ENCODE data around the gene TNFRSF1B. TPM values are rescaled to one million over a fixed set of nuclear protein-coding genes. Genes with fewer than 3 reads are reported as not detected.

TNFRSF1B gene
- total and polyA plus RNA-seq, 2 experiments from 2014 or later, result 0.91 to 4.1 TPM

DNA sequence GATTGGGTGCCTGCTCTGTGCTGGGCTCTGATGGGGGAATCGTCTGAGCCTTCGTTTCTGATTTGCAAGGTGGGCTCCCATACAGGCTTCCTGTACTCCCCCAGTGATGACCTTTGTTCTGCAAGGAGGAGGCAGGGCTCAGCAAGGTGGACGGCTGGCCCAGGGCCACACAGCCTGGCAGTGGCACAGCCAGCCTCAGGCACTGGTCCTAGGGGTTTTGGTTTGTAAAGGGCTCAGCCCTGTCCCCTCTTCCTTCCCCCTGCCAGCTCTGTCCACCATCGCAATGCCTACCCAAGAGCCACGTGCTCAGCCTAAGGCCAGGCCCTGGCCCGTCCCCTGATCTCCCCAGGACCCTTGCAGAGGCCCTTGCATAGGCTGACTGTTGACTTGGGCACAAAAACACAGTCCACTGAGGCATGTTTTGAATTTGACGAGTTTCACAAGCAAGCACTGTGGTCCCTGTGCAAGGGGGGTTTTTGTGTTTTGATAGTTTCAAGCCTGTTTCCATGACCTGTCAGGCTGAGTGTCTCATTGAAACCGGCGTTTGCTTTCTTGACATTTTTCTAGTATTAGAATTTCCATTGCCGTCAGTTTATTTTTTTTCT, 39.5 kb upstream of the TNFRSF1B start:
- no peak overlapping the region for H3K27ac Mint-ChIP-seq
- no peak for ATAC-seq
- H3K9me2 ChIP-seq (ENCODE audit: insufficient read depth), result no peaks in the 10 kb centered on the region
- no peaks in the 10 kb centered on the region for H3K79me2 ChIP-seq (replicated peaks; ENCODE audit: insufficient read depth)
- peaks cover 4% of the 10 kb centered on the region; the same call in 1 of the 3 replicates for H3K4me1 Mint-ChIP-seq
- H3F3A ChIP-seq (replicated peaks; ENCODE audit: low read depth), result no peaks in the 10 kb centered on the region
- no peak overlapping the region for H2AFZ ChIP-seq
- no peak overlapping the region for H3K4me3 Mint-ChIP-seq
- DNase-seq (ENCODE audit: low spot score), result no peak
- H3K27ac ChIP-seq (ENCODE audit: low read depth), result no peak overlapping the region
- H3K4me1 ChIP-seq (ENCODE audit: insufficient read depth), result no peaks in the 10 kb centered on the region
- no peak for TF ChIP-seq ZNF114 (CRISPR knock-in tag; IDR thresholded peaks at IDR 0.05)
- TF ChIP-seq, protein P1, sequence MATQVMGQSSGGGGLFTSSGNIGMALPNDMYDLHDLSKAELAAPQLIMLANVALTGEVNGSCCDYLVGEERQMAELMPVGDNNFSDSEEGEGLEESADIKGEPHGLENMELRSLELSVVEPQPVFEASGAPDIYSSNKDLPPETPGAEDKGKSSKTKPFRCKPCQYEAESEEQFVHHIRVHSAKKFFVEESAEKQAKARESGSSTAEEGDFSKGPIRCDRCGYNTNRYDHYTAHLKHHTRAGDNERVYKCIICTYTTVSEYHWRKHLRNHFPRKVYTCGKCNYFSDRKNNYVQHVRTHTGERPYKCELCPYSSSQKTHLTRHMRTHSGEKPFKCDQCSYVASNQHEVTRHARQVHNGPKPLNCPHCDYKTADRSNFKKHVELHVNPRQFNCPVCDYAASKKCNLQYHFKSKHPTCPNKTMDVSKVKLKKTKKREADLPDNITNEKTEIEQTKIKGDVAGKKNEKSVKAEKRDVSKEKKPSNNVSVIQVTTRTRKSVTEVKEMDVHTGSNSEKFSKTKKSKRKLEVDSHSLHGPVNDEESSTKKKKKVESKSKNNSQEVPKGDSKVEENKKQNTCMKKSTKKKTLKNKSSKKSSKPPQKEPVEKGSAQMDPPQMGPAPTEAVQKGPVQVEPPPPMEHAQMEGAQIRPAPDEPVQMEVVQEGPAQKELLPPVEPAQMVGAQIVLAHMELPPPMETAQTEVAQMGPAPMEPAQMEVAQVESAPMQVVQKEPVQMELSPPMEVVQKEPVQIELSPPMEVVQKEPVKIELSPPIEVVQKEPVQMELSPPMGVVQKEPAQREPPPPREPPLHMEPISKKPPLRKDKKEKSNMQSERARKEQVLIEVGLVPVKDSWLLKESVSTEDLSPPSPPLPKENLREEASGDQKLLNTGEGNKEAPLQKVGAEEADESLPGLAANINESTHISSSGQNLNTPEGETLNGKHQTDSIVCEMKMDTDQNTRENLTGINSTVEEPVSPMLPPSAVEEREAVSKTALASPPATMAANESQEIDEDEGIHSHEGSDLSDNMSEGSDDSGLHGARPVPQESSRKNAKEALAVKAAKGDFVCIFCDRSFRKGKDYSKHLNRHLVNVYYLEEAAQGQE (IDR thresholded peaks at IDR 0.05; ENCODE audit: unreplicated experiment), result no peak
- H3K27me3 Mint-ChIP-seq (ENCODE audit: insufficient read depth, low read depth, poor library complexity), result peaks cover 10% of the 10 kb centered on the region
- no peaks in the 10 kb centered on the region; the same call in 1 of the 2 replicates for H4K20me1 ChIP-seq (replicated peaks; ENCODE audit: insufficient read depth)
- no peaks in the 10 kb centered on the region for H3K9me3 Mint-ChIP-seq
- H3K4me2 ChIP-seq, result no peak overlapping the region
- no peak overlapping the region for H3K4me3 ChIP-seq
- H3K36me3 ChIP-seq (ENCODE audit: insufficient read depth), result peaks cover 2% of the 10 kb centered on the region; the same call in 1 of the 2 replicates
- H3K27me3 ChIP-seq (ENCODE audit: insufficient read depth), result no peaks in the 10 kb centered on the region
- H3K36me3 Mint-ChIP-seq (ENCODE audit: low read depth), result no peaks in the 10 kb centered on the region

GRCh38 chr1:12128120-12128519, 38.7 kb upstream of the TNFRSF1B start:
- peaks cover 10% of the 10 kb centered on the region for H3K27me3 Mint-ChIP-seq (ENCODE audit: insufficient read depth, low read depth, poor library complexity)
- no peaks in the 10 kb centered on the region for H3K36me3 Mint-ChIP-seq (ENCODE audit: low read depth)
- no peak overlapping the region for H3K27ac ChIP-seq (ENCODE audit: low read depth)
- H4K20me1 ChIP-seq (replicated peaks; ENCODE audit: insufficient read depth), result no peaks in the 10 kb centered on the region; the same call in 1 of the 2 replicates
- no peak for TF ChIP-seq ZNF331 (CRISPR knock-in tag; IDR thresholded peaks at IDR 0.05; ENCODE audit: low read depth)
- TF ChIP-seq POLR2AphosphoS5 (IDR thresholded peaks at IDR 0.05; ENCODE audit: low read depth), result no peak
- TF ChIP-seq STAT1 (IDR thresholded peaks at IDR 0.05; ENCODE audit: unreplicated experiment), result no peak
- TF ChIP-seq EZH2 (IDR thresholded peaks at IDR 0.05; ENCODE audit: low read depth, unreplicated experiment), result no peak
- TF ChIP-seq CREB1 (CRISPR knock-in tag; IDR thresholded peaks at IDR 0.05; ENCODE audit: low read depth), result no peak
- TF ChIP-seq, protein P2, sequence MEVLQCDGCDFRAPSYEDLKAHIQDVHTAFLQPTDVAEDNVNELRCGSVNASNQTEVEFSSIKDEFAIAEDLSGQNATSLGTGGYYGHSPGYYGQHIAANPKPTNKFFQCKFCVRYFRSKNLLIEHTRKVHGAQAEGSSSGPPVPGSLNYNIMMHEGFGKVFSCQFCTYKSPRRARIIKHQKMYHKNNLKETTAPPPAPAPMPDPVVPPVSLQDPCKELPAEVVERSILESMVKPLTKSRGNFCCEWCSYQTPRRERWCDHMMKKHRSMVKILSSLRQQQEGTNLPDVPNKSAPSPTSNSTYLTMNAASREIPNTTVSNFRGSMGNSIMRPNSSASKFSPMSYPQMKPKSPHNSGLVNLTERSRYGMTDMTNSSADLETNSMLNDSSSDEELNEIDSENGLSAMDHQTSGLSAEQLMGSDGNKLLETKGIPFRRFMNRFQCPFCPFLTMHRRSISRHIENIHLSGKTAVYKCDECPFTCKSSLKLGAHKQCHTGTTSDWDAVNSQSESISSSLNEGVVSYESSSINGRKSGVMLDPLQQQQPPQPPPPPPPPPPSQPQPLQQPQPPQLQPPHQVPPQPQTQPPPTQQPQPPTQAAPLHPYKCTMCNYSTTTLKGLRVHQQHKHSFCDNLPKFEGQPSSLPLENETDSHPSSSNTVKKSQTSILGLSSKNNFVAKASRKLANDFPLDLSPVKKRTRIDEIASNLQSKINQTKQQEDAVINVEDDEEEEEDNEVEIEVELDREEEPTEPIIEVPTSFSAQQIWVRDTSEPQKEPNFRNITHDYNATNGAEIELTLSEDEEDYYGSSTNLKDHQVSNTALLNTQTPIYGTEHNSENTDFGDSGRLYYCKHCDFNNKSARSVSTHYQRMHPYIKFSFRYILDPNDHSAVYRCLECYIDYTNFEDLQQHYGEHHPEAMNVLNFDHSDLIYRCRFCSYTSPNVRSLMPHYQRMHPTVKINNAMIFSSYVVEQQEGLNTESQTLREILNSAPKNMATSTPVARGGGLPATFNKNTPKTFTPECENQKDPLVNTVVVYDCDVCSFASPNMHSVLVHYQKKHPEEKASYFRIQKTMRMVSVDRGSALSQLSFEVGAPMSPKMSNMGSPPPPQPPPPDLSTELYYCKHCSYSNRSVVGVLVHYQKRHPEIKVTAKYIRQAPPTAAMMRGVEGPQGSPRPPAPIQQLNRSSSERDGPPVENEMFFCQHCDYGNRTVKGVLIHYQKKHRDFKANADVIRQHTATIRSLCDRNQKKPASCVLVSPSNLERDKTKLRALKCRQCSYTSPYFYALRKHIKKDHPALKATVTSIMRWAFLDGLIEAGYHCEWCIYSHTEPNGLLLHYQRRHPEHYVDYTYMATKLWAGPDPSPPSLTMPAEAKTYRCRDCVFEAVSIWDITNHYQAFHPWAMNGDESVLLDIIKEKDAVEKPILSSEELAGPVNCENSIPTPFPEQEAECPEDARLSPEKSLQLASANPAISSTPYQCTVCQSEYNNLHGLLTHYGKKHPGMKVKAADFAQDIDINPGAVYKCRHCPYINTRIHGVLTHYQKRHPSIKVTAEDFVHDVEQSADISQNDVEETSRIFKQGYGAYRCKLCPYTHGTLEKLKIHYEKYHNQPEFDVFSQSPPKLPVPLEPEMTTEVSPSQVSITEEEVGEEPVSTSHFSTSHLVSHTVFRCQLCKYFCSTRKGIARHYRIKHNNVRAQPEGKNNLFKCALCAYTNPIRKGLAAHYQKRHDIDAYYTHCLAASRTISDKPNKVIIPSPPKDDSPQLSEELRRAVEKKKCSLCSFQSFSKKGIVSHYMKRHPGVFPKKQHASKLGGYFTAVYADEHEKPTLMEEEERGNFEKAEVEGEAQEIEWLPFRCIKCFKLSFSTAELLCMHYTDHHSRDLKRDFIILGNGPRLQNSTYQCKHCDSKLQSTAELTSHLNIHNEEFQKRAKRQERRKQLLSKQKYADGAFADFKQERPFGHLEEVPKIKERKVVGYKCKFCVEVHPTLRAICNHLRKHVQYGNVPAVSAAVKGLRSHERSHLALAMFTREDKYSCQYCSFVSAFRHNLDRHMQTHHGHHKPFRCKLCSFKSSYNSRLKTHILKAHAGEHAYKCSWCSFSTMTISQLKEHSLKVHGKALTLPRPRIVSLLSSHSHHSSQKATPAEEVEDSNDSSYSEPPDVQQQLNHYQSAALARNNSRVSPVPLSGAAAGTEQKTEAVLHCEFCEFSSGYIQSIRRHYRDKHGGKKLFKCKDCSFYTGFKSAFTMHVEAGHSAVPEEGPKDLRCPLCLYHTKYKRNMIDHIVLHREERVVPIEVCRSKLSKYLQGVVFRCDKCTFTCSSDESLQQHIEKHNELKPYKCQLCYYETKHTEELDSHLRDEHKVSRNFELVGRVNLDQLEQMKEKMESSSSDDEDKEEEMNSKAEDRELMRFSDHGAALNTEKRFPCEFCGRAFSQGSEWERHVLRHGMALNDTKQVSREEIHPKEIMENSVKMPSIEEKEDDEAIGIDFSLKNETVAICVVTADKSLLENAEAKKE (CRISPR knock-in tag; IDR thresholded peaks at IDR 0.05), result no peak
- no peak overlapping the region for H2AFZ ChIP-seq
- H3K79me2 ChIP-seq (replicated peaks; ENCODE audit: insufficient read depth), result no peaks in the 10 kb centered on the region
- no peaks in the 10 kb centered on the region for H3K27me3 ChIP-seq (ENCODE audit: insufficient read depth)
- no peak overlapping the region for H3K27ac Mint-ChIP-seq
- H3K4me1 ChIP-seq (ENCODE audit: insufficient read depth), result no peaks in the 10 kb centered on the region
- H3K4me3 ChIP-seq, result no peak overlapping the region
- no peak for ATAC-seq
- no peak for DNase-seq (ENCODE audit: low spot score)
- no peaks in the 10 kb centered on the region for H3F3A ChIP-seq (replicated peaks; ENCODE audit: low read depth)
- no peak overlapping the region for H3K4me3 Mint-ChIP-seq
- H3K9me2 ChIP-seq (ENCODE audit: insufficient read depth), result no peaks in the 10 kb centered on the region
- H3K9me3 Mint-ChIP-seq, result no peaks in the 10 kb centered on the region
- peaks cover 4% of the 10 kb centered on the region; the same call in 1 of the 3 replicates for H3K4me1 Mint-ChIP-seq
- no peak overlapping the region for H3K4me2 ChIP-seq
- peaks cover 2% of the 10 kb centered on the region; the same call in 1 of the 2 replicates for H3K36me3 ChIP-seq (ENCODE audit: insufficient read depth)

All from GM23338 (cell line).